Endothelial cell (in vitro differentiated cells): Measurements from ENCODE around the gene FOXD1. TPM values are rescaled to one million over a fixed set of nuclear protein-coding genes. Genes with fewer than 3 reads are reported as not detected.

ENCODE experiments used
- DNase-seq: peaks from one replicate; pipeline ENCODE4 v3.0.0; 2021; ENCODE audit warnings: low spot score
- H3K27ac Mint-ChIP-seq: one replicate; pipeline ENCODE4 v1.8.0; 2021; ENCODE audit warnings: mixed read lengths, inconsistent platforms; ENCODE audit not compliant: unreplicated experiment
- H3K27me3 Mint-ChIP-seq: one replicate; pipeline ENCODE4 v1.8.0; 2021; ENCODE audit warnings: mild to moderate bottlenecking, moderate library complexity, mixed read lengths, inconsistent platforms; ENCODE audit not compliant: unreplicated experiment
- H3K36me3 Mint-ChIP-seq: one replicate; pipeline ENCODE4 v1.8.0; 2021; ENCODE audit warnings: mild to moderate bottlenecking, low read depth, mixed read lengths, inconsistent platforms; ENCODE audit not compliant: unreplicated experiment
- H3K4me1 Mint-ChIP-seq: one replicate; pipeline ENCODE4 v1.8.0; 2021; ENCODE audit warnings: mild to moderate bottlenecking, mixed read lengths, inconsistent platforms; ENCODE audit not compliant: unreplicated experiment
- H3K4me3 Mint-ChIP-seq: one replicate; pipeline ENCODE4 v1.8.0; 2021; ENCODE audit warnings: mild to moderate bottlenecking, mixed read lengths, inconsistent platforms; ENCODE audit not compliant: unreplicated experiment
- H3K9me3 Mint-ChIP-seq: one replicate; pipeline ENCODE4 v1.8.0; 2021; ENCODE audit warnings: mixed read lengths, inconsistent platforms; ENCODE audit not compliant: unreplicated experiment
- CTCF ChIP-seq: fragments of 200-600 bp; sonication (generic); IDR thresholded peaks from one replicate; pipeline ENCODE4 v1.5.0; 2021; ENCODE audit warnings: antibody characterized with exemption; ENCODE audit not compliant: unreplicated experiment
- total RNA-seq: library from RNA; stranded (reverse); fragmentation: NEBNext Ultra II Directional; extraction: Animal tissue kit (Norgen Biotek cat#: 25700); gene quantifications from one replicate; pipeline ENCODE4 v1.2.1, GENCODE V29; 2021; ENCODE audit not compliant: unreplicated experiment

FOXD1 gene
- total RNA-seq, 1 donor from 2014 or later: 0.33 TPM

GRCh38 chr5:73431204-73431851 is 17.2 kb downstream of the FOXD1 start:
- peaks cover 6% of the 10 kb centered on the region for H3K27me3 Mint-ChIP-seq
- peaks cover 5% of the 10 kb centered on the region for H3K36me3 Mint-ChIP-seq
- H3K9me3 Mint-ChIP-seq: no peaks in the 10 kb centered on the region
- no peak overlapping the region for H3K4me3 Mint-ChIP-seq
- no peak for DNase-seq
- no peak overlapping the region for H3K27ac Mint-ChIP-seq
- TF ChIP-seq CTCF: no peak
- H3K4me1 Mint-ChIP-seq: peaks cover 4% of the 10 kb centered on the region

- no peaks in the 10 kb centered on the region for H3K4me1 Mint-ChIP-seq
- H3K27me3 Mint-ChIP-seq: peaks cover 5% of the 10 kb centered on the region
- no peaks in the 10 kb centered on the region for H3K9me3 Mint-ChIP-seq
- no peak for TF ChIP-seq CTCF
- H3K36me3 Mint-ChIP-seq: no peaks in the 10 kb centered on the region
- DNase-seq: no peak
- H3K27ac Mint-ChIP-seq: no peak overlapping the region
- no peak overlapping the region for H3K4me3 Mint-ChIP-seq
These were observed 22.5 kb downstream of the FOXD1 start for GRCh38 chr5:73426034-73426433.

DNA sequence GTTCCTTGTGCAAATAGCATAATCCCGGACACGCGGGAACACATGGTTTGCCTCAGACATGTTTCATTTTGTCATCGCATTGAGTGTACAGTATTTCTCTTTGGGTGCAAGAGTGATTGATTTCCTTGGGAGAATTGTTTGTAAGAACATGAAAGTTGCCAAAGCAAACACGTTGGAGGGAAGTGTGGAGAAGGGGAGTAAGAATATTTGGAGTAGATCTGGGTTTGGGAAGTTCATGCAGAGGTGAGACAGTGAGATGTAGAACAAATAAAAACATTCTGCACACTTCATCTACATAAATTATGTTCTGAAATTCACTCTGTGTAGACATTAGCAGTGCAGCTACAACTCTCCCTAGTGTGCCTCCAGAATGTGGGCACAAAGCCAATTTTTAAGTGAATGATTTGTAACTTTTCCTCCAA is 24.0 kb downstream of the FOXD1 start:
- no peaks in the 10 kb centered on the region for H3K9me3 Mint-ChIP-seq
- H3K27me3 Mint-ChIP-seq: peaks cover 10% of the 10 kb centered on the region
- peaks cover 10% of the 10 kb centered on the region for H3K4me1 Mint-ChIP-seq
- no peaks in the 10 kb centered on the region for H3K36me3 Mint-ChIP-seq
- no peak overlapping the region for H3K4me3 Mint-ChIP-seq
- DNase-seq: no peak
- no peak for TF ChIP-seq CTCF
- H3K27ac Mint-ChIP-seq: no peak overlapping the region

DNA sequence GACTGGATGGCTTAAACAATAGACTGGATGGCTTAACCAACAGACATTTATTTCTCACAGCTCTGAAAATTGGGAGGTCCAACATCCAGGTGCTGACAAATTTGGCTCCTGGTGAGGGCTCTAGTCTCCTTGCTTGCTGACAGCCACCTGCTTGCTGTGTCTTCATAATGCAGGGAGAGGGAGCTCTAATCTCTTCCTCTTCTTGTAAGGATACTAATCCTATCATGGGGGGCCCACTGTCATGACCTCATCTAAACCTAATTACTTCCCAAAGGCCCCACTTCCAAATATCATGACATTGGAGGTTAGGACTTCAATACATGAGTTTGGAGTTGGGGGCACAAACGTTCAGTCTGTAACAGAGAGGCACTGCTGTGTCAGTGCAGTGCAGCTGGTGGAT is 26.4 kb downstream of the FOXD1 start:
- no peak for DNase-seq
- peaks cover 22% of the 10 kb centered on the region for H3K27me3 Mint-ChIP-seq
- no peaks in the 10 kb centered on the region for H3K9me3 Mint-ChIP-seq
- H3K36me3 Mint-ChIP-seq: no peaks in the 10 kb centered on the region
- TF ChIP-seq CTCF: no peak
- no peak overlapping the region for H3K4me3 Mint-ChIP-seq
- H3K27ac Mint-ChIP-seq: no peak overlapping the region
- peaks cover 13% of the 10 kb centered on the region for H3K4me1 Mint-ChIP-seq

GRCh38 chr5:73420666-73421065 is 27.9 kb downstream of the FOXD1 start:
- DNase-seq: no peak
- H3K4me1 Mint-ChIP-seq: peaks cover 13% of the 10 kb centered on the region
- no peak overlapping the region for H3K4me3 Mint-ChIP-seq
- no peak overlapping the region for H3K27ac Mint-ChIP-seq
- H3K36me3 Mint-ChIP-seq: no peaks in the 10 kb centered on the region
- TF ChIP-seq CTCF: no peak
- peaks cover 22% of the 10 kb centered on the region for H3K27me3 Mint-ChIP-seq
- H3K9me3 Mint-ChIP-seq: no peaks in the 10 kb centered on the region
